ENCODE measurements around the gene ARNT2.

- TF ChIP-seq CTCF (IDR thresholded peaks at IDR 0.05): no peak
- TF ChIP-seq POLR2A (IDR thresholded peaks at IDR 0.05): no peak
- no peak for TF ChIP-seq EP300 (IDR thresholded peaks at IDR 0.05)
These were observed 37.5 kb downstream of the ARNT2 start for GRCh38 chr15:80441714-80442113.
